OCI-LY7 (cell line): ENCODE results near the gene NUDT8.

Source experiments
- EZH2phosphoT487 ChIP-seq: fragments of 200-600 bp; sonication (generic); IDR thresholded peaks from 2 replicates; pipeline ENCODE4 v1.6.1; 2018; ENCODE audit warnings: low read depth, borderline replicate concordance, mild to moderate bottlenecking, mixed run types, antibody characterized with exemption, low read length, moderate library complexity, mixed read lengths
- TF ChIP-seq, protein P1 (sequence below): fragments of 200-600 bp; sonication (generic); conservative IDR thresholded peaks from 2 replicates; pipeline ENCODE4 v1.5.1; 2014; ENCODE audit warnings: mild to moderate bottlenecking, antibody characterized with exemption, low read length, moderate library complexity, mixed read lengths

DNA sequence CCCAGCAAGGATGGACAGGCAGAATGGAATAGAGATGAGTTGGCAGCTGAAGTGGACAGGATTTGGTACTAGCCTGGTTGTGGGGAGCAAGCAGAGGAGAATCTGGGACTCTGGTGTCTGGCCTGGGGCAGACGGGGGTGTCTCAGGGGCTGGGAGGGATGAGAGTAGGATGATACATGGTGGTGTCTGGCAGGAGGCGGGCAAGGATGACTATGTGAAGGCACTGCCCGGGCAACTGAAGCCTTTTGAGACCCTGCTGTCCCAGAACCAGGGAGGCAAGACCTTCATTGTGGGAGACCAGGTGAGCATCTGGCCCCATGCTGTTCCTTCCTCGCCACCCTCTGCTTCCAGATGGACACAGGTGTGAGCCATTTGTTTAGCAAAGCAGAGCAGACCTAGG, 43.8 kb downstream of the NUDT8 start:
- TF ChIP-seq, protein P1, sequence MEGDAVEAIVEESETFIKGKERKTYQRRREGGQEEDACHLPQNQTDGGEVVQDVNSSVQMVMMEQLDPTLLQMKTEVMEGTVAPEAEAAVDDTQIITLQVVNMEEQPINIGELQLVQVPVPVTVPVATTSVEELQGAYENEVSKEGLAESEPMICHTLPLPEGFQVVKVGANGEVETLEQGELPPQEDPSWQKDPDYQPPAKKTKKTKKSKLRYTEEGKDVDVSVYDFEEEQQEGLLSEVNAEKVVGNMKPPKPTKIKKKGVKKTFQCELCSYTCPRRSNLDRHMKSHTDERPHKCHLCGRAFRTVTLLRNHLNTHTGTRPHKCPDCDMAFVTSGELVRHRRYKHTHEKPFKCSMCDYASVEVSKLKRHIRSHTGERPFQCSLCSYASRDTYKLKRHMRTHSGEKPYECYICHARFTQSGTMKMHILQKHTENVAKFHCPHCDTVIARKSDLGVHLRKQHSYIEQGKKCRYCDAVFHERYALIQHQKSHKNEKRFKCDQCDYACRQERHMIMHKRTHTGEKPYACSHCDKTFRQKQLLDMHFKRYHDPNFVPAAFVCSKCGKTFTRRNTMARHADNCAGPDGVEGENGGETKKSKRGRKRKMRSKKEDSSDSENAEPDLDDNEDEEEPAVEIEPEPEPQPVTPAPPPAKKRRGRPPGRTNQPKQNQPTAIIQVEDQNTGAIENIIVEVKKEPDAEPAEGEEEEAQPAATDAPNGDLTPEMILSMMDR: no peak
- TF ChIP-seq EZH2phosphoT487: no peak
